HepG2 (cell line): ENCODE results near the gene FDXACB1. TPM values are rescaled to one million over a fixed set of nuclear protein-coding genes. Genes with fewer than 3 reads are reported as not detected.

Source experiments
- ASH2L ChIP-seq: fragments of 300-600, 200-600 bp; sonication (generic); IDR thresholded peaks from 2 replicates; pipeline ENCODE4 v1.7.0; 2017; ENCODE audit warnings: low read depth, mild to moderate bottlenecking, moderate library complexity, mixed read lengths, low read length; ENCODE audit not compliant: insufficient read length
- MIXL1 ChIP-seq: IDR thresholded peaks from 2 replicates; pipeline ENCODE4 v1.6.1; 2016
- POLR2A ChIP-seq, 2 experiments: IDR thresholded peaks; 2 replicates each; pipeline ENCODE4 v1.6.1; 2011; ENCODE audit warnings: low read depth in 2 of 2, low read length in 2 of 2, mild to moderate bottlenecking in 1 of 2, moderate library complexity in 1 of 2; ENCODE audit not compliant: insufficient read depth in 1 of 2
- SIX1 ChIP-seq: sonication (generic); formaldehyde crosslinking; IDR thresholded peaks from 2 replicates; pipeline ENCODE4 v1.4.0; 2020; ENCODE audit warnings: missing genetic modification reagents, borderline replicate concordance
- SMAD3 ChIP-seq: sonication (generic); formaldehyde crosslinking; IDR thresholded peaks from 2 replicates; pipeline ENCODE4 v1.4.0; 2020; ENCODE audit warnings: missing genetic modification reagents
- THYN1 ChIP-seq: sonication (generic); formaldehyde crosslinking; IDR thresholded peaks from 2 replicates; pipeline ENCODE4 v1.8.1; 2023; ENCODE audit warnings: low read depth, mild to moderate bottlenecking, moderate library complexity, missing genetic modification reagents, borderline replicate concordance
- ZBTB3 ChIP-seq: sonication (generic); formaldehyde crosslinking; IDR thresholded peaks from 2 replicates; pipeline ENCODE4 v1.4.0; 2020; ENCODE audit warnings: low read depth, mild to moderate bottlenecking, moderate library complexity, missing genetic modification reagents, borderline replicate concordance
- ZNF264 ChIP-seq: sonication (generic); formaldehyde crosslinking; IDR thresholded peaks from 2 replicates; pipeline ENCODE4 v1.4.0; 2020; ENCODE audit warnings: missing genetic modification reagents
- polyA plus RNA-seq, 8 experiments: library from polyadenylated mRNA; depleted of rRNA in 3 of 8; stranded (reverse) in 7 of 8; unstranded in 1 of 8; fragments of >200 nt; fragmentation: Illumina TruSeq in 4 of 8; extraction: Trizol in 4 of 8; gene quantifications; 2 replicates each; pipeline versions ENCODE4 v1.2.1 to v1.2.3, GENCODE V29; 2011 to 2016; ENCODE audit warnings: low read depth in 4 of 8, missing spikeins in 1 of 8, mixed read lengths in 1 of 8; ENCODE audit not compliant: insufficient read depth in 1 of 8
- total RNA-seq, 5 experiments: library from RNA; depleted of rRNA; stranded (reverse); fragments of >200 nt; fragmentation: Illumina TruSeq; extraction: Trizol; gene quantifications; 2 replicates each; pipeline ENCODE4 v1.2.3, GENCODE V29; 2016; ENCODE audit warnings: low read depth in 1 of 5
- TF ChIP-seq, protein P1 (sequence below): sonication (generic); formaldehyde crosslinking; IDR thresholded peaks from 2 replicates; pipeline ENCODE4 v1.4.0; 2020; ENCODE audit warnings: missing genetic modification reagents
- TF ChIP-seq, protein P2 (sequence below): sonication (generic); formaldehyde crosslinking; IDR thresholded peaks from 2 replicates; pipeline ENCODE4 v1.4.0; 2020; ENCODE audit warnings: missing genetic modification reagents
- TF ChIP-seq, protein P3 (sequence below): sonication (generic); formaldehyde crosslinking; IDR thresholded peaks from 2 replicates; pipeline ENCODE4 v1.8.1; 2023; ENCODE audit warnings: missing genetic modification reagents, inconsistent platforms, borderline replicate concordance

Gene FDXACB1
- total and polyA plus RNA-seq, 2 of the 13 experiments (the other 11 are each of a cell fraction or from before 2014, with no cell fraction given) = 1.1 to 3.4 TPM

DNA sequence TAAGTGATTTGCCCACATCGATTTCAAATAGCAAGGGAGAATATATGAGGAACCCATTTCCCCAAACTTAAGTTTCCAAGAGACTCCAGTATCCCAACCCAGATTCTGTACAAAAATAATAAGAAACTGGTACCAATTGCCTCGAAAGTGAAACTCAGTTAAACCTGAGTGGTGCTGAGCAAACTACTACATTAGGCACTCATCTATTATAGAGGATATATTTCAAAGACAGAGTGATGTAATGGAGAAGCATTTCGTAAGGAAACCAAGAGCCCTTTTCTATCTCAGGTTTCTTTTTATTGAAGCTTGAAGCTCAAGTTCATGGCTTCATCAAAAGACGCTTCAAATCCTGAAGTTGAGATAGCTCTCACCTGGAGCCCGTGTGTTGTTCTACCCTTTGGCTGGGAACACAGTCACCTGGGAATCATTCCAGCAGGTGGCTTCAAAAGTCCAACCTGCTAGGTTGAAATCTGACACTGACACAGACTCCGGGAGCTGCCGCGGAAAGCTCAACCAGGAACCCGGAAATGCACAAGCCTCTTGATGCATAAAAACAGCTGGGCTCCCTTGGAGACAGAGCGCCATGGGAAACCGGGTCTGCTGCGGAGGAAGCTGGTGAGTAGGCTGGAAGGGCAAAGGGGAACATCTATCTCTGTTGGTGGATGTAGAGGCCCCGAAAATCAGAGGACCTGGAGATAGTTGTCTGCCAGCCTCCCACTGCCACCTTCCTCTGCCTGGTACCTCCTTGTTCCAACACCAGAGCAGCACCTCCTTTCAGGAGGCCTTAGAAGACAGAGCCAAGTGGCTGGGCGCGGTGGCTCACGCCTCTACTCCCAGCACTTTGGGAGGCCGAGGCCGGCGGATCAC, 39.7 kb upstream of the FDXACB1 start, which contains the start of gene C11orf52 (continued):
- TF ChIP-seq, protein P1, sequence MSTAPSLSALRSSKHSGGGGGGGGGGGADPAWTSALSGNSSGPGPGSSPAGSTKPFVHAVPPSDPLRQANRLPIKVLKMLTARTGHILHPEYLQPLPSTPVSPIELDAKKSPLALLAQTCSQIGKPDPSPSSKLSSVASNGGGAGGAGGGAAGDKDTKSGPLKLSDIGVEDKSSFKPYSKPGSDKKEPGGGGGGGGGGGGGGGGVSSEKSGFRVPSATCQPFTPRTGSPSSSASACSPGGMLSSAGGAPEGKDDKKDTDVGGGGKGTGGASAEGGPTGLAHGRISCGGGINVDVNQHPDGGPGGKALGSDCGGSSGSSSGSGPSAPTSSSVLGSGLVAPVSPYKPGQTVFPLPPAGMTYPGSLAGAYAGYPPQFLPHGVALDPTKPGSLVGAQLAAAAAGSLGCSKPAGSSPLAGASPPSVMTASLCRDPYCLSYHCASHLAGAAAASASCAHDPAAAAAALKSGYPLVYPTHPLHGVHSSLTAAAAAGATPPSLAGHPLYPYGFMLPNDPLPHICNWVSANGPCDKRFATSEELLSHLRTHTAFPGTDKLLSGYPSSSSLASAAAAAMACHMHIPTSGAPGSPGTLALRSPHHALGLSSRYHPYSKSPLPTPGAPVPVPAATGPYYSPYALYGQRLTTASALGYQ (CRISPR knock-in tag) = no peak
- TF ChIP-seq ASH2L (no peak), THYN1 (CRISPR knock-in tag) (no peak), SMAD3 (CRISPR knock-in tag) (0 out of 2 replicates have a peak, but pooled peaks have one; percentile 33), SIX1 (CRISPR knock-in tag) (peak; percentile 97), POLR2A (IDR thresholded peaks at IDR 0.05; ENCODE audit: insufficient read depth in 1 of 2, low read depth in 2 of 2, low read length in 2 of 2) (peak; percentile 46 to 54; a peak in 2 of 4 replicates), ZNF264 (peak; percentile 59; the same call in 1 of the 2 replicates), ZBTB3 (CRISPR knock-in tag) (no peak), MIXL1 (0 out of 2 replicates have a peak, but pooled peaks have one; percentile 47)
- TF ChIP-seq, protein P2, sequence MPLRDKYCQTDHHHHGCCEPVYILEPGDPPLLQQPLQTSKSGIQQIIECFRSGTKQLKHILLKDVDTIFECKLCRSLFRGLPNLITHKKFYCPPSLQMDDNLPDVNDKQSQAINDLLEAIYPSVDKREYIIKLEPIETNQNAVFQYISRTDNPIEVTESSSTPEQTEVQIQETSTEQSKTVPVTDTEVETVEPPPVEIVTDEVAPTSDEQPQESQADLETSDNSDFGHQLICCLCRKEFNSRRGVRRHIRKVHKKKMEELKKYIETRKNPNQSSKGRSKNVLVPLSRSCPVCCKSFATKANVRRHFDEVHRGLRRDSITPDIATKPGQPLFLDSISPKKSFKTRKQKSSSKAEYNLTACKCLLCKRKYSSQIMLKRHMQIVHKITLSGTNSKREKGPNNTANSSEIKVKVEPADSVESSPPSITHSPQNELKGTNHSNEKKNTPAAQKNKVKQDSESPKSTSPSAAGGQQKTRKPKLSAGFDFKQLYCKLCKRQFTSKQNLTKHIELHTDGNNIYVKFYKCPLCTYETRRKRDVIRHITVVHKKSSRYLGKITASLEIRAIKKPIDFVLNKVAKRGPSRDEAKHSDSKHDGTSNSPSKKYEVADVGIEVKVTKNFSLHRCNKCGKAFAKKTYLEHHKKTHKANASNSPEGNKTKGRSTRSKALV (CRISPR knock-in tag) = no peak
- TF ChIP-seq, protein P3, sequence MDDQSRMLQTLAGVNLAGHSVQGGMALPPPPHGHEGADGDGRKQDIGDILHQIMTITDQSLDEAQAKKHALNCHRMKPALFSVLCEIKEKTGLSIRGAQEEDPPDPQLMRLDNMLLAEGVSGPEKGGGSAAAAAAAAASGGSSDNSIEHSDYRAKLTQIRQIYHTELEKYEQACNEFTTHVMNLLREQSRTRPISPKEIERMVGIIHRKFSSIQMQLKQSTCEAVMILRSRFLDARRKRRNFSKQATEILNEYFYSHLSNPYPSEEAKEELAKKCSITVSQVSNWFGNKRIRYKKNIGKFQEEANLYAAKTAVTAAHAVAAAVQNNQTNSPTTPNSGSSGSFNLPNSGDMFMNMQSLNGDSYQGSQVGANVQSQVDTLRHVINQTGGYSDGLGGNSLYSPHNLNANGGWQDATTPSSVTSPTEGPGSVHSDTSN (CRISPR knock-in tag) = no peak
